Activated CD4-positive, CD25-positive, alpha-beta regulatory T cell treated with anti-CD3 and anti-CD28 coated beads, Interleukin-2, amount 50 U/mL, for 24 hours (primary cell): Measurements from ENCODE around the gene CCND1.

ENCODE experiments used
- ATAC-seq, 2 donors: fragments of 150-1000 bp; cut with Tn5 transposase; one replicate each; pipeline ENCODE4 v1.10.0; 2021; ENCODE audit warnings: mild to moderate bottlenecking in 1 of 2, moderate library complexity in 1 of 2

The CCND1 gene

DNA sequence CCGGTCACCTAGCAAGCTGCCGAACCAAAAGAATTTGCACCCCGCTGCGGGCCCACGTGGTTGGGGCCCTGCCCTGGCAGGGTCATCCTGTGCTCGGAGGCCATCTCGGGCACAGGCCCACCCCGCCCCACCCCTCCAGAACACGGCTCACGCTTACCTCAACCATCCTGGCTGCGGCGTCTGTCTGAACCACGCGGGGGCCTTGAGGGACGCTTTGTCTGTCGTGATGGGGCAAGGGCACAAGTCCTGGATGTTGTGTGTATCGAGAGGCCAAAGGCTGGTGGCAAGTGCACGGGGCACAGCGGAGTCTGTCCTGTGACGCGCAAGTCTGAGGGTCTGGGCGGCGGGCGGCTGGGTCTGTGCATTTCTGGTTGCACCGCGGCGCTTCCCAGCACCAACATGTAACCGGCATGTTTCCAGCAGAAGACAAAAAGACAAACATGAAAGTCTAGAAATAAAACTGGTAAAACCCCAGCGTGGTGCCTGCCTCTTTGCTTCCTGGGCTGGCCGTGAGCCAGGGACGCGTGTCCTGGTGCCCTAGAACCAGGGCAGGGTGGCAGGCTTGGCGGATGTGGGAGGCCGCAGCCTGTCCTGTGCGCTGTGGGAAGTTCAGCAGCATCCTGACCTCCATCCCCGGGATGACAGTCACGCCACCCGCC, 13.2 kb downstream of the CCND1 start:
- no peak for ATAC-seq

DNA sequence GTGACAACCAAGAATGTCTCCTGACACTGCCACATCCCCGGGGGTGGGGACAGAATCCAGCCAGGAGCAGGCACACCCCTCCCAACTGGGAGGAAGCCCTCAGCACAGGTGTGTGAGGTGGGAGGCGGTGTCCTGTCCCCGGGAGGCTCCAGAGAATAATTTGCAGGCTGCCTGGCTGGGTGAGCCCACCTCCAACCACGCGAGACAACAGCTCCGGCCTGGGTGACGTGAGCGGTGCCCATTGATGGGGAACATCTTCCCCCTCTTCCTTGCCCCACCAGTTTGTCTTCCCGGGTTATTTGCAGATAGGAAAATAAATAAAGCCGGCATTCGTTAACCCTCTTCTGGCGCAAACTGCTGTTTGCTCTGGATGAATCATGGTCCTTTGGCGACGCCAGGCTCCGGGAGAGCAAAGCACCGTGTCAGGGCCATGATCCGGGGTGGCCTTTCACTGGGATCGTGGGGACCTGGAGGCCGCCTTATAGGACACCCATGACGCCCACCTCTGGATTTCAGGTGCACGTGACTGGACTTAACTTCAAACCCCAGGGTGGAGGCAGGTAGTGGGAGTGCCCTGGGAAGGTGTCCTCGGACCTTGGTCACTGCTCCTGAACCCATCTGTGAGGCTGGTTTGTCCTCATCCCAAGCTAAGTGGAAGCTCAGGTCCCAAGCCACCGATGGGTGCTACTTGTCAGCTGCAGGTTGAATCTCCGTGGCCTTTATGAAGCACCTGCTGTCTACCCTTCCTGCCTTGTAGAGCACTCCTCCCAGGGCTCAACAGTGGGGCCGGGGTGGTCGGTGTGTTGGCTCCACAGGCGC, 13.9 kb downstream of the CCND1 start:
- no peak for ATAC-seq

DNA sequence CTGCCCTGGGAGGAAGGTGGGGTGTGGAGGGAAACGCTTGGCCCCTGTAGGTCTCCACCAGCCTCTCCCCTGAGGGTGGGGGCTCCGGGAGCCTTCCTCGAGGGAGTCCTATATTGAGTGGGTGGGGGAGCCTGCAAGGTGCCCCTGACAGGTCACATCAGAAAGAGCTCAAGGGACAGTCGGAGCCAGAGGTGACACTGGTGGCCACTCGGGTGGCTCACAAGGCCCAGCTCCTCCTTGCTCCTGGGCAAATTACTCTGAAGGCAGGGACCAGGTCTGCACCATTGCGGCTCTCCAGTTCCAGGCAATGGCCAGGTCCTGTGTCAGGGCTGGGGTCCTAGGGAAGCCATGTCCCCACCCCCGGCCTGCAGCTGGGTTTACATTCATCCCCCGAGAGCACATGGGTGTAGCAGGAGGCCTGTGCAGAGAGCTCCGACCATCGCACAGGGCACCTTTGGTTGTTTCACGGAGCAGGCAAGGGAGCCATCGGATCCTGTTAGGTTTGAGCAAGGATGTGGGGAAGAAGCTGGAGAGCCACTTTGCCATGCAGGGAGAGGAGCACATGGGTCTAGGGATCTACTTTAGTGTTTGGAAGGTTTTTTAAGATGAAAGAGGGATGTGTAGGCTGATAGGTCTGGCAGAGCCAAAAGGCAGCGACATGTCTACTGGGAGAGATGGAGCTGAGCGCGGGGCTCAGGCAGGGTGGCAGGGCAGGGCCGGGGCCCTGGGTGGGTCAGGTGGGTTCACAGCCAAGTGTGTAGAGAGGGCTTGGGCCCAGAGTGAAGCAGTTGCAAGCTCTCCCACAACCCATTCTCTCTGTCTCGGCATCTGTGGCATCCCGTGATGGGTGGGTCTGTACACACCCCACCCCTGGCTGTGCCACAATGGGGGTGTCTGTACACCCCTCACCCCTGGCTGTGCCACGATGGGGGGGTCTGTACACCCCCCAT, 14.8 kb downstream of the CCND1 start:
- ATAC-seq: no peak

DNA sequence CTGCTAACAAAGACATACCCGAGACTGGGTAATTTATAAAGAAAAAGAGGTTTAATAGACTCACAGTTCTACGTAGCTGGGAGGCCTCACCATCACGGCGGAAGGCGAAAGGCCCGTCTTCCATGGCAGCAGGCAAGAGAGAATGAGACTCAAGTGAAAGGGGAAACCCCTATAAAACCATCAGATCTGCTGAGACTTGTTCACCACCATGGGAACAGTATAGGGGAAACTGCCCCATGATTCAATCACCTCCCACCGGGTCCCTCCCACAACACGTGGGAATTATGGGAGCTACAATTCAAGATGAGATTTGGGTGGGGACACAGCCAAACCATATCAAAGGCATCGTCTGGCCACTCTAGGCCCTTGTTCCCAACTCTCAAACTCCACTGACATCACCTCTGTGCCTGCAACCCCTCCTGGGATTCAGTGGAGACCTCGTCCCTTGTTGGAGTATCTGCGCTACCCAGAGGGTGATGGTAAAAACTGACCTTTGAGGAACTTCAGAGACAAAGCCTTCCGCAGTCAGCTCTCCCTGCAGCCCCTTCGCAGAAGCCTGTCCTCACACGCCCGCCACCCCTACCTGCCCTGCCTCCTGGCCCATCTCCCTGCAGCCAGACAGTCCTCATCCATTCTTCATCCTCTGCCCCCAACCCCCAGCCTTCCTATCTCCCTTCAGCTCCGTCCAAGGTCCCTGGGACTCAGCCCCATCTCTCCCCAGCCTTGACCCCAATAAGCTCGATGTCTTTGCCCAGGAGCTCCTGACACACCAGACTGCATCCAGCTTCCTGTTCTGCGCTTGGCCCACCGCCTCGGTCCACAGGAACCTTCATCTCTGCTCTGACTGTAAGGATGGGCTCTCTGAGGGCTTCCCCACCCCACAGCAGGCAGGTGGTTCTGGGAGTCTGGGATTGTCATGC, 15.8 kb downstream of the CCND1 start:
- ATAC-seq: no peak

DNA sequence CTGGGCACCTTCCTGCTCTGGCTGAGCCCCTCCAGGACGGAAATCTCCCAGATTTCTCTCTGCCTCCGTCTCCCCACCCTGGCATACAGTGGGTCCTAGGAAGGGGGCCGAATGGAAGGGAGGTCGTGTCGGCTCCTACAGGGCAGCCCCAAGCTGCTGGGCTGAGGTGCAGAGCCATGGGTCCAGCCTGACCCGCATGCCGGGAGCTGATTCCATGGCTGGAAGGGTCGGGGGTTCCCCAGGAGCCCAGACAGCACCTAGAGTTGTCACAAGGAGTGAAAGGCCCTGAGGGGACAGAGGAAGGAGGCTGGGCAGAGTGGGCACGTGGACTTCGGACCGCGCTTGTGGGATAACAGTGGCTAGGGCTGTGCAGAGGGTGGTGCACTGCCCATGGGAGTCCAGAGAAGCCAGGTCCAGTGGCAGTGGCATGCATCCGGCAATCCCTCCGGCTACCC, 16.5 kb downstream of the CCND1 start:
- no peak for ATAC-seq

DNA sequence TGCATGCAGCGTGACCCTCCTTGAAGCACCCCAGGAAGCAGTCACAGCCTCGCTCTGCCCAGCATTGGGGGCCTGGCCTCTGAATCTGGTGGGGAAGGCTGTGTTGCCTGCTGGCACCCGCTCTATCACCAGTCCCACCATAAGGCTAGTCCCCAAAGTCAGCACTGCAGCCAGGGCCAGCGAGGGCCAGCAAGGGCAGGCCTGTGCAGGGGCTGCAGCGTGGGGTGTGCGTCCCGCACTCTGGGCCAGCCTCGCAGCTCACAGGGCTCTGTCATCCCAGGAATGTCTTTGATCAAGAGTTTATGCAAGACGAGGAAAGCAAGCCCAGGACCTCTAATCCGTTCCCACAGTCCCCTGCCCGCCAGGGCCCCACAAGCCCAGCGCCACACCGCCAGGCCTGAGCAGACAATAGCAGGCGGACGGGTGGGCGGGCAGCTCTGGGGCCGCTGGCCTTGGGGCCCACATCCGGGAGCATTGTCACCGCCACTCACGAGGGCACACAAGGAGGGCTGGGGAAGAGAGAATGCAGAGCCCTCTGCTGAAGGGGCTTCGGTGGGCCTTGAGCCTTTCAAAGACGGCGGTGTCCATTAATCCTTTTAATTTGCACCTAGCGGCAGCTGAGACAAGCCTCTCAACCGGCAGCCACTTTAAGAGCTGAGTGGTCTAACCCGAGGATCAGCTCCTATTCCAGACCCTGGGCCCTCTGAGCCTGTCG, 17.1 kb downstream of the CCND1 start:
- no peak for ATAC-seq

DNA sequence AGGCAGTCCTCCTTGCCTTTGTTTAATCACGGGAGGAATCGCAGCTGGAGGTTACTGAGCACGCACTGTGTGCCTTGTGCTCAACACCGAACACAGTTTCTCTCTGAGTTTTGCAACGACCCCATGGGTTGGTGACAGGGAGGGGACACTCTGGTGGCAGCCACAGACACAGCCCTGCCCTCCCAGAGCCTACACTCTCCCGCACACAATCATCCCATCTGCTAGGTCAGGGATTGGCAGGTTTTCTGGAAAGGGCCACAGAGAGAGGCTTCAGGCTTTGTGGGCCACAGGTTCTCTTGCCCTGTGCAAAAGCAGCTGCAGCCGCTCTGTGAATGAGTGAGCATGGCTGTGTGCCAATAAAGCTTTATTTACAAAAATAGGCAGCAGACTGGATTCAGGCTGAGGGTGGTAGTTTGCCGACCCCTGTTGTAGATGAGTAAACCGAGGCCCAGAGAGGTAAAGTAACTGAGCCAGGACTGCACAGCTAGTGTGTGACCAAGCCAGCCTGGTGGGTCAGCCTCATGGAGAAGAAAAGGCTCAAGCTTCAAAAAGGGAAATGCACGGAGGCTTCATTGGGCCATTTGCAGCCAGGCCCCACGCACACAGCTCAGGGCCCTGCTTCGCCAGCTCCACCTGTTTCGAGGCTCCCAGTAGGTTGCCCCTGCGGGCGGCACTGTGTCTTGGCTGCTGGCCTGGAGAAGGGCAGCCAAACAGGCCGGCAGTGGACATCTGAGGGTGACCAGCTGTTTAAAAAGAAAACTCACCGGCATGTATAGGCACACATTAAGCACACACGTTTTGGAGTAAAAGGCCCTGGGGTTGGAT, 17.9 kb downstream of the CCND1 start:
- no peak for ATAC-seq

DNA sequence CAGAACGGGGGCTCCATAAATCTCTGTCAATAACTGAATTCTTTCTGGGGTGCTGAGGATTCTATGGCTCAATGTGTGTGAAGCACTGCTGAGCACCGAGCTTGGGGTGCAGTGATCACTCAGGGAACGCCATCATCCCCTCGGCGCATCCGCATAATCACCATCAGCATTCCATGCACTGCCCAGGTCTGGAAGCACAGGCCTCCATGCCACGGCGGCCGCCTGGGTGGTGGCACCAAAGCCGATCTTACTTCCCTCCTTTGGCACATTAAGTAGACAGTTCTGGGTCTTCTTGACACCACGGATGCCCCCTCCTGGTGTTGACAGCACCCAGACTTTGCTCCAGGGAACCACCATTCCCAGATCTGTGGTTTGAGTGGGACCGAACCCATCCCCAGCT, 18.6 kb downstream of the CCND1 start:
- no peak for ATAC-seq

DNA sequence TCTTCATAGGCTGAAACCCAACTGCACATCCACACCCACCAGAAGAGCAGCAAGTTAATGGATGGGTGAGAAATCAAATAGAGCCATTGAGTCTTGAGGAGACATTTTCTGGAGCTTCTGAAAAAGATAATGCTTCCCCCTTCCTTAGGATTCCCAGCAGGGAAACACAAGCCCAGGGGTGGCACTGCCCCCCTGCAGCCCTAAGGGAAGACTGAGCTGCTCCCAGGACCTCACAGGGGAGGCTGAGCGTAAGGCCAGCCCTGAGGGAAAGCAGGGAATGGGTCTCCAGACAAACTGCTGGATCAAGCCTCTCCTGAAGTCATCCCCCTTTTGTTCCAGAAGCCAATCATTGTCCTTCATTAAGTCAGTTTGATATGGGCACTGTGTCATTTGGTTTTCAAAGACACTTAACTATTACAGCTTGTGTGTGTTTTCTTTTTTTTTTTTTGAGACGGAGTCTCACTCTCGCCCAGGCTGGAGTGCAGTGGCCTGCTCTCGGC, 19.1 kb downstream of the CCND1 start:
- no peak for ATAC-seq

DNA sequence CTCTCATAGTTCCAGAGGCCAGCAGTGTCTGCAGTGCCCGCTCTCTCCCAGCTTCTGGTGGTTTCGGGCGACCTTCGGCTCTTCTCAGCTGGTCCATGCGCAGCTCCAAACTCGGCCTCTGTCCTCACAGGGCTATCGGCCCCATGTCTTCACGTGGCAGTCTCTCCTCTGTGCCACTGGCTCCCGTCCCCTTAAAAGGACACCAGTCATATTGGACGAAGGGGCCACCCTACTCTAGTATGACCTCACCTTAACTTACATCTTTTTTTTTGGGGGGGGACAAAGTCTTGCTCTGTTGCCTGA, 20.4 kb downstream of the CCND1 start:
- ATAC-seq: no peak

DNA sequence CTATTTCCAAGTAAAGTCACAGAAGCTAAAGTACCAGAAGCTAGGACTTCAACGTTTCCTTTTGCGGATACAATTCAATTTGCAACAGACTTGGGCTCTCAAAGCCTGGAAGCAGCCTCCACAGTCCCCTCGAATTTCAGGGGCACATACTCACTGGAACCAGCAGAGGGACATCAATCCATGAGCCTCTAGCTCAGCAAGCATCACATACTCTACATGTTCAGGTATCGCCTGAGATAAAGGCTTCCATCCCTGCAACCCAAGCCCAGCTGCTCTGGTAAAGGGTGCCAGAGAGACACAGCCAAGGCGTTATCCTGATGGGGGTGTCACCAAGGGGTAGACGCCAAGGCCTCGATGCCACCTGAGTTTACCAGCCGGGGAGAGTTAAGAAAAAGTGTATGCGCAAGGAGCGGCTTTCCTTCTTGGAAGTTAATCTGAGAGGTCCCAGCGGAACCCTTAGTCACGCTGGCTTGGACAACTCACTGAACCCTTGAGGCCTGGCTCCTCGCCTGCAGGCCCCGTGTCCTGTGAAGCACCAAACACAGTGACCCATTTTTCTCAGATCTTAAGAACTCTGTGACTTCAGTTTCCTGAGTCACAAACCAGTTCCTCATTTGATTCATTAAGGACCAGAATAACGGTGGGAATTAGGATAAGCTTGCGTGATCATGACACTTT, 21.2 kb downstream of the CCND1 start:
- ATAC-seq: no peak

DNA sequence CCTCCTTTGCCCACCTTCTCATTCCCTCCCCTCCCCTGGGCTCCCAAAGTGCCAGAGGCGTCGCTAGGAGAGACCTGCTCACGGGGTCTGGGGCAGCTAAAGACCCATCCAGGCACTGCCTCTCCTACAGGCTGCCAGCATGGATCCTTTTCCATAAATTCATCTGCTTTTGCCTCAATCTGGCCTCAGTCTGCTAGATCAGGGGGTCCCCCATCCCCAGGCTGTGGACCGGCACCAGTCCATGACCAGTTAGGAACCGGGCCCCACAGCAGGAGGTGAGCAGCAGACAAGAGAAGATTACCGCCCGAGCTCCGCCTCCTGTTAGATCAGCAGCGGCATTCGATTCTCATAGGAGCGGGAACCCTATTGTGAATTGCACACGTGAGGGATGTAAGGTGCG, 21.9 kb downstream of the CCND1 start:
- ATAC-seq: no peak

DNA sequence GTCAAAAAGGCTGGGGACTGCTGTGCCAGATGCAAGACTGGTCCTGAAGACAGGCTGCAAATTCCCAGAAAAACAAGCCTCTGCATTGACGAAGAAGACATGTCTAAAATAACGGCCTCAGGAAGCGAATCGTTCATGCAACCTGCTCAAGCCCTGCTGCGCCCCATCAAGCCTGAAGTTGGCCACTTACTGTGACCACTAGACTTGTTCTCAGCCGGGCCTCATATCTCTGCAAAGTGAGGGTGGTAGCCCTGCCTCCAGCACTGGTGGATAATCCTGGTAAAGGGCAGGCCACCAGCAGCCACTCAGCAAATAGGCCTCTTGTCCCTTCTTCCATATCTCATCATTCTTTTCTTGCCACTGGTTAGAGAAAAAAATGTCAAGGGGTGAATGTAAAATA, 22.4 kb downstream of the CCND1 start:
- ATAC-seq: no peak

DNA sequence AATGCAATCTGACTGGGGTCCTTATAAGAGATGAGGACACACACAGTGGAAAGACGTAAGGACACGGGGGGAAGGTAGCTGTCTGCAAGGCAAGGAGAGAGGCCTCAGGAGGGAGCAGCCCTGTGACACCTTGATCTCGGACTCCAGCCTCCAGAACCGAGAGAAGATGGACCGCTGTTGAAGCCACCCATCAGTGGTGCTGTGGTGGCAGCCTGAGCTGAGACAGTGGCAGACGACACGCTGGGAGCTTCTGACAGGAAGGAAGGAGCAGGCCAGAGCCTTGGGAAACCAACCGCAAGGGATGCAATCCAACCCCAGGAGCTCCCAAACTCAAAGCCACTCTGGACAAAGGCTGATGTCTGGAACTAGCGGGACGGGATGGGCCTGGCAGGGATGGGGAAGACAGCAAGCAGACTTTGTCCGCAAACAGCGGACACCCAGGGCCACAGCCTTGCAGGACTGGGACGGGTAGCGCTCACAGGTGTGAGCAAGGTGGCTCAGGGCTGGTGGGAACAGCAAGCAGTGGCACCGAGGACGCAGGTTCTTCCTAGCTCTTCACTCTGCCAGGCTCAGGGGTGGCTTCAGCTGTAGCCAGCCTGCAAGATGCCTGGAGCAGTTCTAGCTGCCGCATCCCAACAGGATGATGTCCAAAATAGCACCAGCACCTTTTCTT, 23.3 kb downstream of the CCND1 start:
- ATAC-seq: no peak

DNA sequence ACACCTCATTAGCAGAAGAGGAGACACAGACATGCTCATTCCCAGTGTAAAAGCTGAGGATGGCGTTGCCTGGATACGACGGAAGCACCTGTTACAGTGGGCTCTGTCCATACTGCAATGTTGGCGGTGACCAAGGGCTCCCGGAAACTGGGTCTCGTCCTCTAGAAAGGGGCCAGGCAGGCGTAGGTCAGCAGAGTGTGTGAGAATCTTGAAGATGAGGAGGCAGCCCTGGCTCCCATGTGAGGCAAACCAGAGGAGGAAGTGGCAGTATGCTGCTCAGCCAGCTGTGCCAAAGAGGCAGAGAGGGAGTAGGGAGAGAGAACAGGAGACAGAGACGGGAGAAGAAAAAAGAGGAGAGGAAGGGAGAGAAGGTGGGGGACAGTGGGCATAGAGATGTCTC, 23.9 kb downstream of the CCND1 start:
- no peak for ATAC-seq

DNA sequence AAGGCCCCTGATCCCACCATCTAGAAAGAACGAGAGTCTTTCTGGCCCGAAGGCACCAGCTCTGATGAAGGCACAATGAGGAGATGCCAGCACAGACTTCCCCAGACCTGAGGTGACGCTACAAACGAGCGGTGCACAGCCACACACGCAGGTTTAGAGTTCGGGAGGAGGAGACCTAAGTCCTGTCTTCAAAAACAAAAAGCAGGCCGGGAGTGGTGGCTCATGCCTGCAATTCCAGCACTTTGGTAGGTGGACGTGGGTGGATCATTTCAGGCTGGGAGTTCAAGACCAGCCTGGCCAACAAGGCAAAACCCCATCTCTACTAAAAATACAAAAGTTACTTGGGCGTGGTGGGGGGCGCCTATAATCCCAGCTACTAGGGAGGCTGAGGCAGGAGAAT, 24.7 kb downstream of the CCND1 start:
- no peak for ATAC-seq

DNA sequence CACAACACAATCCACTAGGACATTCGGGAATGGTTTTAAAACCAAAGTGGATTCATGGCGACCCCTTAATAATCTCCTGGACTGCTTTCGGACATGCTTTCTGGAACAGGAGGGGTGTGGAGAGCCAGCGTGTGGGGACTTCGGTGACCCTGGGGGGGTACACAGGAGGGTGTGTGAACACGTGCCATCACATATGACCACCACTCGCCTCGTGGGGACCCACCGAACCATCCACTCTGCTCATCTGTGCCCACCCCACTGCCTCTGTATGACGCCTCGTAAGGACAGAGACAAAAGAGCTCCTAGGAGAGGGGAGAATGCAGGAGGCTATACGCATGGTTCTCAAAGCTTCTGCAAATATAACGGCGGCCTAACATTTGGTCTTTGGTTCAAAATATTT, 25.3 kb downstream of the CCND1 start:
- ATAC-seq: no peak

DNA sequence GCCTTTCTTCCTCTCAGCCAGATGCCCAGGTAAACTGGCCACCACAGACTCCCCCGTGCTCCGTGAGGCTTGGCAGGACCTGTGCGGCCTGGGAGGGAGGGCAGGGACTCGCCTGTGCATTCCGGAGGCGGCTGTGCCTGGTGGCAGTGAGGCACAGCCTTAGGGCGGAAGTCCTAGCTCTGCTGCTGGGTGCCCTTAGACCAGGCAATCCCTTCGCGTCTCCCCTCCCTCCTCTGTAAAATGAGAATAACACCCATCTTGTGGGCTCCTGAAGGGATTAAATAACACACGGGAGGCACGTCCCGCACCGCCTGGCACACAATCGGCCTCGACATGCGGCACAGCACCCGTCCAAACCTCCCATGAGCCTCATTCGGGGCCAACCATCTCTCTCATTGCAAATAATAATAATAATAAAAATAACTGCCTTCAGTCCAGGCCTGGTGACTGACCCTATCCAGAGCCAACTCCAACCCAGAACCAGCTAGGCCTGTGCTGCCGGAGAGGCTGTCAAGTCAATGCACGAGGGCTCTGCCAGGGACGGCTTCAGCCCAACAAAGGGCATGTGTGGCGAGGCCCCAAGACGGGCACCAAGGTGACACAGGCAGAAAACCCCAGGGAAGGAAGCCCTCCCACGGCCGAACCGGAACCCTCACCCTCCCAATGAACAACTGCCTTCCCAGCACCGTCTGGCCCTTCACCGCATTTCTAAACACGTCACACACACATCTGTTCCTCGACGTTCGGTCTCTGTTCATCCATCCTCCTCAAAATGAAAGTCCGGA, 26.0 kb downstream of the CCND1 start:
- ATAC-seq: no peak
